Stomach smooth muscle (tissue), 2 donors: ENCODE data around the gene LRGUK.

Source experiments
- H3K27ac ChIP-seq: one replicate; pipeline ENCODE4 v1.7.0; 2013; ENCODE audit warnings: mild to moderate bottlenecking, low read length, inconsistent platforms
- H3K27me3 ChIP-seq, 2 donors: one replicate each; pipeline ENCODE4 v1.7.0; 2013; ENCODE audit warnings: low read length in 2 of 2; ENCODE audit not compliant: insufficient read depth in 2 of 2, control insufficient read depth in 1 of 2
- H3K36me3 ChIP-seq, 2 donors: one replicate each; pipeline ENCODE4 v1.7.0; 2013; ENCODE audit warnings: low read length in 2 of 2; ENCODE audit not compliant: control insufficient read depth in 2 of 2, insufficient read depth in 2 of 2
- H3K4me1 ChIP-seq: one replicate; pipeline ENCODE4 v1.7.0; 2013; ENCODE audit warnings: low read length; ENCODE audit not compliant: control insufficient read depth, insufficient read depth
- H3K4me3 ChIP-seq, 2 donors: one replicate each; pipeline ENCODE4 v1.7.0; 2013; ENCODE audit warnings: low read length in 2 of 2
- H3K9ac ChIP-seq, 2 donors: one replicate each; pipeline ENCODE4 v1.7.0; 2013; ENCODE audit warnings: low read length in 2 of 2, mild to moderate bottlenecking in 1 of 2
- H3K9me3 ChIP-seq, 2 donors: one replicate each; pipeline ENCODE4 v1.7.0; 2013; ENCODE audit warnings: low read length in 2 of 2; ENCODE audit not compliant: control insufficient read depth in 2 of 2
- donor health status: healthy.
- donor health status: Pancreatic carcinoma.

LRGUK gene

GRCh38 chr7:134155871-134156270, 28.7 kb downstream of the LRGUK start:
- H3K4me1 ChIP-seq = no peaks in the 10 kb centered on the region
- H3K4me3 ChIP-seq = no peak overlapping the region
- H3K27ac ChIP-seq = no peak overlapping the region
- no peaks in the 10 kb centered on the region for H3K36me3 ChIP-seq
- H3K9me3 ChIP-seq = no peaks in the 10 kb centered on the region
- no peaks in the 10 kb centered on the region for H3K27me3 ChIP-seq
- H3K9ac ChIP-seq = no peak overlapping the region

- no peak overlapping the region for H3K9ac ChIP-seq
- no peaks in the 10 kb centered on the region for H3K36me3 ChIP-seq
- no peaks in the 10 kb centered on the region for H3K27me3 ChIP-seq
- no peaks in the 10 kb centered on the region for H3K9me3 ChIP-seq
- no peak overlapping the region for H3K4me3 ChIP-seq
- H3K4me1 ChIP-seq = no peaks in the 10 kb centered on the region
- H3K27ac ChIP-seq = no peak overlapping the region
Measured at GRCh38 chr7:134165252-134165651, 38.1 kb downstream of the LRGUK start.

- no peak overlapping the region for H3K9ac ChIP-seq
- H3K9me3 ChIP-seq = no peaks in the 10 kb centered on the region
- H3K4me3 ChIP-seq = no peak overlapping the region
- H3K27ac ChIP-seq = no peak overlapping the region
- H3K36me3 ChIP-seq = no peaks in the 10 kb centered on the region
- H3K27me3 ChIP-seq = no peaks in the 10 kb centered on the region
- no peaks in the 10 kb centered on the region for H3K4me1 ChIP-seq
Measured at GRCh38 chr7:134167250-134167649, 40.1 kb downstream of the LRGUK start.

GRCh38 chr7:134167841-134168240, 40.7 kb downstream of the LRGUK start:
- Histone ChIP-seq H3K27me3 (no peaks in the 10 kb centered on the region), H3K4me1 (no peaks in the 10 kb centered on the region), H3K4me3 (no peak overlapping the region), H3K9me3 (no peaks in the 10 kb centered on the region), H3K36me3 (no peaks in the 10 kb centered on the region), H3K9ac (no peak overlapping the region), H3K27ac (no peak overlapping the region)

- Histone ChIP-seq H3K4me1 (no peaks in the 10 kb centered on the region), H3K9me3 (no peaks in the 10 kb centered on the region), H3K36me3 (no peaks in the 10 kb centered on the region), H3K27me3 (no peaks in the 10 kb centered on the region), H3K27ac (no peak overlapping the region), H3K9ac (no peak overlapping the region), H3K4me3 (no peak overlapping the region)
Measured at GRCh38 chr7:134174795-134175261, 47.7 kb downstream of the LRGUK start.

GRCh38 chr7:134175334-134176036, 48.3 kb downstream of the LRGUK start:
- Histone ChIP-seq H3K9me3 (no peaks in the 10 kb centered on the region), H3K27me3 (no peaks in the 10 kb centered on the region), H3K27ac (no peak overlapping the region), H3K36me3 (no peaks in the 10 kb centered on the region), H3K9ac (no peak overlapping the region), H3K4me1 (no peaks in the 10 kb centered on the region), H3K4me3 (no peak overlapping the region)

- Histone ChIP-seq H3K9ac (no peak overlapping the region), H3K27me3 (no peaks in the 10 kb centered on the region), H3K27ac (no peak overlapping the region), H3K9me3 (no peaks in the 10 kb centered on the region), H3K4me1 (no peaks in the 10 kb centered on the region), H3K4me3 (no peak overlapping the region), H3K36me3 (no peaks in the 10 kb centered on the region)
Measured at GRCh38 chr7:134176037-134176350, 48.9 kb downstream of the LRGUK start.

- H3K9ac ChIP-seq = no peak overlapping the region
- no peaks in the 10 kb centered on the region for H3K9me3 ChIP-seq
- H3K27ac ChIP-seq = no peak overlapping the region
- H3K36me3 ChIP-seq = no peaks in the 10 kb centered on the region
- H3K4me3 ChIP-seq = no peak overlapping the region
- H3K27me3 ChIP-seq = no peaks in the 10 kb centered on the region
- H3K4me1 ChIP-seq = no peaks in the 10 kb centered on the region
Measured at GRCh38 chr7:134179036-134180011, 52.2 kb downstream of the LRGUK start.

- Histone ChIP-seq H3K27ac (no peak overlapping the region), H3K9ac (no peak overlapping the region), H3K36me3 (no peaks in the 10 kb centered on the region), H3K4me1 (no peaks in the 10 kb centered on the region), H3K27me3 (no peaks in the 10 kb centered on the region), H3K4me3 (no peak overlapping the region), H3K9me3 (no peaks in the 10 kb centered on the region)
Measured at GRCh38 chr7:134180376-134180775, 53.2 kb downstream of the LRGUK start.

GRCh38 chr7:134182078-134182477, 54.9 kb downstream of the LRGUK start:
- Histone ChIP-seq H3K9ac (no peak overlapping the region), H3K27ac (no peak overlapping the region), H3K4me1 (no peaks in the 10 kb centered on the region), H3K4me3 (no peak overlapping the region), H3K36me3 (no peaks in the 10 kb centered on the region), H3K27me3 (no peaks in the 10 kb centered on the region), H3K9me3 (no peaks in the 10 kb centered on the region)

- Histone ChIP-seq H3K9me3 (no peaks in the 10 kb centered on the region), H3K27me3 (no peaks in the 10 kb centered on the region), H3K9ac (no peak overlapping the region), H3K4me3 (no peak overlapping the region), H3K4me1 (no peaks in the 10 kb centered on the region), H3K27ac (no peak overlapping the region), H3K36me3 (no peaks in the 10 kb centered on the region)
Measured at GRCh38 chr7:134184767-134185166, 57.6 kb downstream of the LRGUK start.
